ENCODE results near the gene CAPSL. TPM values are rescaled to one million over a fixed set of nuclear protein-coding genes. Genes with fewer than 3 reads are reported as not detected.

The CAPSL gene
- total RNA-seq = not detected in 2 replicates

GRCh38 chr5:35938568-35939227 lies at the start of gene CAPSL:
Gene CAPSL, minus strand, starts transcription at chr5:35938622. Its CDS starts 17,502 bp downstream, at chr5:35921120.

GRCh38 chr5:35856765-35857351 lies 81.6 kb downstream of the CAPSL start, which contains the start of gene IL7R:
Gene IL7R, plus strand, starts transcription at chr5:35856891. Its CDS starts 87 bp downstream, at chr5:35856978.

Other genes starting within 250 kb of the CAPSL start
- 1.6 and 3.2 TPM in 2 replicates for gene IL7R, start 81.7 kb downstream of the CAPSL start, total RNA-seq
- not detected in 2 replicates for gene UGT3A1, start 52.8 kb upstream of the CAPSL start, total RNA-seq
- gene UGT3A2, start 128.3 kb upstream of the CAPSL start, total RNA-seq = not detected in 2 replicates
- 6.9 and 15.3 TPM in 2 replicates for gene LMBRD2, start 213.3 kb upstream of the CAPSL start, total RNA-seq
- 14.3 and 19.6 TPM in 2 replicates for gene SKP2, start 213.5 kb upstream of the CAPSL start, total RNA-seq

Measured in endothelial cell of coronary artery (primary cell).